ENCODE data around the gene HOXC13.

The HOXC13 gene

DNA sequence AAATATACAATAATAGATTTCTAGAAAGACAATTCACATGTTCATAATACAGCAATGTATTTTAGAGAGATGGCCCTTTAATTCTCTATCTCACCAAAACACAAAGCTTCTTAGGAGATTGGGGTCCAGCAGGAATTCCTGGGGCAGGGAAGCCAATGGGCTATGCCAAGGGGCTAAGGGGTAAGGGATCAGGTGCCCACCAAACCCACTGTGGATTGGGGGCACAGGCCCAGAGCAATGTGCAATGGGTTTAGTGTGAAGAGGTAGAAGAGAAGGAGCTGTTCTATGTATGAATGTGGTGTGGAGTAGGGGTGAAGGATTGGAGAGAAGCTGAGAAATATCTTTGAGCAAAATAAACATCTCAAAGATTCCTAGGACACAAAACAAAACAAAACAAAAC lies 2.6 kb downstream of the HOXC13 start:
- no peak for DNase-seq (ENCODE audit: low read depth)
- TF ChIP-seq, protein P1, sequence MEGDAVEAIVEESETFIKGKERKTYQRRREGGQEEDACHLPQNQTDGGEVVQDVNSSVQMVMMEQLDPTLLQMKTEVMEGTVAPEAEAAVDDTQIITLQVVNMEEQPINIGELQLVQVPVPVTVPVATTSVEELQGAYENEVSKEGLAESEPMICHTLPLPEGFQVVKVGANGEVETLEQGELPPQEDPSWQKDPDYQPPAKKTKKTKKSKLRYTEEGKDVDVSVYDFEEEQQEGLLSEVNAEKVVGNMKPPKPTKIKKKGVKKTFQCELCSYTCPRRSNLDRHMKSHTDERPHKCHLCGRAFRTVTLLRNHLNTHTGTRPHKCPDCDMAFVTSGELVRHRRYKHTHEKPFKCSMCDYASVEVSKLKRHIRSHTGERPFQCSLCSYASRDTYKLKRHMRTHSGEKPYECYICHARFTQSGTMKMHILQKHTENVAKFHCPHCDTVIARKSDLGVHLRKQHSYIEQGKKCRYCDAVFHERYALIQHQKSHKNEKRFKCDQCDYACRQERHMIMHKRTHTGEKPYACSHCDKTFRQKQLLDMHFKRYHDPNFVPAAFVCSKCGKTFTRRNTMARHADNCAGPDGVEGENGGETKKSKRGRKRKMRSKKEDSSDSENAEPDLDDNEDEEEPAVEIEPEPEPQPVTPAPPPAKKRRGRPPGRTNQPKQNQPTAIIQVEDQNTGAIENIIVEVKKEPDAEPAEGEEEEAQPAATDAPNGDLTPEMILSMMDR (IDR thresholded peaks at IDR 0.05; ENCODE audit: insufficient read depth, low read depth, low read length, missing control alignments) = no peak
- no peak overlapping the region for H3K4me3 ChIP-seq (ENCODE audit: low read length)

DNA sequence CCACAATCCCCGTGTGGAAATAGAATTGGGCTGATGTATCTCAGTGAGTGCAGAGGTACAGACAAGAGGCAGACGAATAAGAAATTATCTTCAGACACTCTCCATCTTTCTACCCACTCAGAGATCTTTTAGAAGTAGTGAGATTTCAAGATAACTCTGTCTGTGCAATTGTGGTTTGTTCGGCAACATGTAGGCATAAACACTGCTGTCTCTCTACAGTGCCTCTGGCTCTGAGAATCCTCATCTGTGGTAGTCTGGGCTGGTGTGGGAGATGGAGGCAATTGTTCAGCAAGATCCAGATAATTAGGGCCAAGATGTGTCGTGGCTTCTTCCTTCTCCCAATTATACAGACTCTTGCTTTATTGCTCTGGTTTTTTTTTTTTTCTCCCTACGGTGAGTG lies 3.1 kb downstream of the HOXC13 start:
- TF ChIP-seq, protein P1 (IDR thresholded peaks at IDR 0.05; ENCODE audit: insufficient read depth, low read depth, low read length, missing control alignments) = no peak
- no peak for DNase-seq (ENCODE audit: low read depth)
- H3K4me3 ChIP-seq (ENCODE audit: low read length) = no peak overlapping the region

DNA sequence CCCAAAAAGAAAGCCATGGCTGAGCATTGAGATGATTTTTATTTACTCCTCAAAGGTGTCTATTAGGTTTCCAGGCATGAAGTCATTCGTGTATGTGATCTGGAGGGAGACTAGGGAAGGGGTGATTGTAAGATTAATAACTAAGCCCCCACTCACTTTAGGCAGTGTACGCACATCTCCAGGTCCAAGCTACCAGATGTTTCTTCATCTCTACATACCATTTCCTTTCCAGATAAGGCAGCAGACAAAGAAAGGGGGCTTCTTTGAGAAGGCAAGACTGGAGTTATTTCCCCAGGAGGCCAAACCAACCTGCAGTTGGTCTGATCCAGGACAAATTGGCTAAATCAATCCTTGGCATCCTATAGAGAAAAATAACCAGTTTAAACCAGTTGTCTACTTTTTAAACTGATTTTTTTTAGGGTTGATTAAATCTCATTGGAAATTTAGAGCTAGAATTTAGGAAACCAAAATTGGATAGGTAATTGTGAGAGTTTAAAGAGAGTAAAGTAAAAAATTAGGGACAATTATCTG lies 3.9 kb downstream of the HOXC13 start:
- DNase-seq (ENCODE audit: low read depth) = no peak
- H3K4me3 ChIP-seq (ENCODE audit: low read length) = no peak overlapping the region
- TF ChIP-seq, protein P1 (IDR thresholded peaks at IDR 0.05; ENCODE audit: insufficient read depth, low read depth, low read length, missing control alignments) = no peak

DNA sequence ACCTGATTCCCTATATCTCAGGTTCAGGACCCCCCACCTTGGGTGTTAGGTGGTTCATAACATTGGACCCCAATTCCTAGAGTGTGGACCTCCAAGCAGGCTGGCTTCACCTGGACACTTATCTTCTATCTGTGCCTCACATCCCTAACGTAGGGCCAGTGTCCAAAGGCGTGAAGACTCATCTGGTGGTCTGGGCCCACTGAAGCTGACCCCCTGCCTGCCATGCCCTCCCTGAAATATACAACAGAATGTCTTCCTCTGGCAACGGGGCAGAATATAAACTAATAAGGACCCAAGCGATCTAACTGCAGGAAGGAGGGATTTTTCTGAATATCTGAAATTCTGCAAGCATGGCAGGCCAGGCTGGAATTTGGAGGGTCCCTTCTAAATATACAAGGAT lies 5.6 kb downstream of the HOXC13 start:
- TF ChIP-seq, protein P1 (IDR thresholded peaks at IDR 0.05; ENCODE audit: insufficient read depth, low read depth, low read length, missing control alignments) = no peak
- no peak overlapping the region for H3K4me3 ChIP-seq (ENCODE audit: low read length)
- no peak for DNase-seq (ENCODE audit: low read depth)

DNA sequence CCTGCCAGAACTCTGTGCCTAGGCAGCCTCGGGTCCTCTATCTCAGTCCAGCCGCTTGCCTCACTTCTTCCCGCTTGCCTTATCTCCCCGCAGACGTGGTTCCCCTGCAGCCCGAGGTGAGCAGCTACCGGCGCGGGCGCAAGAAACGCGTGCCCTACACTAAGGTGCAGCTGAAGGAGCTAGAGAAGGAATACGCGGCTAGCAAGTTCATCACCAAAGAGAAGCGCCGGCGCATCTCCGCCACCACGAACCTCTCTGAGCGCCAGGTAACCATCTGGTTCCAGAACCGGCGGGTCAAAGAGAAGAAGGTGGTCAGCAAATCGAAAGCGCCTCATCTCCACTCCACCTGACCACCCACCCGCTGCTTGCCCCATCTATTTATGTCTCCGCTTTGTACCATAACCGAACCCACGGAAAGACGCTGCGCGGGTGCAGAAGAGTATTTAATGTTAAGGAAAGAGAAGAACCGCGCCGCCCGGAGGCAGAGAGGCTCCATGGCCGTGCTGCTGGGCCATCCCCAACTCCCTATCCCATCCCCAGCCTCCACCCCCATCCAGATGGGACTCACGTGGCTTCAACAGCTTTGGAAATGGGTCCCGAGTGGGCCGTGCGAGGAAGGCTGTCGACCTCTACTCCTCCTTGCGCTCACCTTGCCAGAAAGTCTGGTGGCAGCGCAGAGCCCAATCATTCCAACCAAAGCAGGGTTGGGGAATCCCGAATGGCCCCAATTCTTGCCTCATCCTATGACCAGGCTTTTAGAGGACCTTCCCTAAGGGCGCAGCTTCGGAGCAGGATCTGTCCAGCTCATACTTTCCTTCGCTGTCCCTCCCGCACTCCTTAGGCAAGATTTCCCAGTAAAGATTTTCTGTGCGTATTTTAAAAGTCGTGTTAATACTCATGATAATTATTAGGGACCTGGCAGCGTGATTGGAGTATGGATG lies 6.5 kb downstream of the HOXC13 start:
- TF ChIP-seq, protein P1 (IDR thresholded peaks at IDR 0.05; ENCODE audit: insufficient read depth, low read depth, low read length, missing control alignments) = no peak
- no peak overlapping the region for H3K4me3 ChIP-seq (ENCODE audit: low read length)
- DNase-seq (ENCODE audit: low read depth) = no peak

DNA sequence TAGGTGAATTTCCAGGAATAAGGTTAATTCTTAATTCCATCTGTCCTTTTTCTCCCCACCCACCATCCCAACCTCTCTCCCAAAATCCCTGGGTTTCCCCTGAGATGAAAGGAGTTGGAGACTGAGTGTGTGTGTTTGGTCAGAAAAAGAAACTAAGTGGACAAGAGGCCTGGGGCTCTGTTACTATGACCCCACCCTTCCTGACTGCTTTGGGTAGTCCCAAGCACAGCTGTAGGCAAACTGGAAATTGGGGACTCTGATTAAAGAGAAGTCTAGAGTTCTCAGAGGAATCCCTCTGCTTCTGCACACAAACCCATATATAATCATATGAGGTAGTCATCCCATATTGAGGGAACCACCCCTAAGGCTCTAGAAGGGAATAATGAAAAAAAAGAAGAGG lies 9.1 kb downstream of the HOXC13 start:
- H3K4me3 ChIP-seq (ENCODE audit: low read length) = no peak overlapping the region
- no peak for DNase-seq (ENCODE audit: low read depth)
- TF ChIP-seq, protein P1 (IDR thresholded peaks at IDR 0.05; ENCODE audit: insufficient read depth, low read depth, low read length, missing control alignments) = no peak

Data from epithelial cell of esophagus (primary cell).